HL-60 (cell line): ENCODE data around the gene PTGS1.

Experiments used
- CTCF ChIP-seq: IDR thresholded peaks from one replicate; pipeline ENCODE4 v1.5.1; 2011; ENCODE audit warnings: low read length, control low read depth, inconsistent platforms; ENCODE audit not compliant: insufficient read depth
- GABPA ChIP-seq: IDR thresholded peaks from 2 replicates; pipeline ENCODE4 v1.6.1; 2012; ENCODE audit warnings: low read depth
- POLR2AphosphoS5 ChIP-seq: IDR thresholded peaks from 2 replicates; pipeline ENCODE4 v1.6.1; 2012; ENCODE audit warnings: low read depth
- REST ChIP-seq: IDR thresholded peaks from 2 replicates; pipeline ENCODE4 v1.6.1; 2012; ENCODE audit warnings: low read depth; ENCODE audit not compliant: insufficient replicate concordance
- SPI1 ChIP-seq: IDR thresholded peaks from 2 replicates; pipeline ENCODE4 v1.6.1; 2012; ENCODE audit warnings: low read depth, mild to moderate bottlenecking, borderline replicate concordance

GRCh38 chr9:122334916-122335315 is 35.9 kb upstream of the PTGS1 start:
- no peak for TF ChIP-seq CTCF
- no peak for TF ChIP-seq REST
- TF ChIP-seq GABPA = no peak
- TF ChIP-seq POLR2AphosphoS5 = no peak
- TF ChIP-seq SPI1 = no peak
